Mesendoderm (in vitro differentiated cells): Measurements from ENCODE around the gene OXA1L.

Experiments
- DNase-seq: peaks from one replicate; pipeline ENCODE4 v3.0.0; 2013
- H2AK5ac ChIP-seq: 2 replicates; pipeline ENCODE4 v1.6.1; 2013; ENCODE audit warnings: low read length, inconsistent platforms
- H2BK120ac ChIP-seq: 2 replicates; pipeline ENCODE4 v1.6.1; 2013; ENCODE audit warnings: low read depth, mild to moderate bottlenecking, low read length, moderate library complexity, mixed read lengths
- H2BK15ac ChIP-seq: replicated peaks from 2 replicates; pipeline ENCODE4 v1.6.1; 2013; ENCODE audit warnings: low read depth, mild to moderate bottlenecking, moderate library complexity
- H2BK5ac ChIP-seq: 2 replicates; pipeline ENCODE4 v1.6.1; 2013; ENCODE audit warnings: low read length, inconsistent platforms
- H3K18ac ChIP-seq: 2 replicates; pipeline ENCODE4 v1.6.1; 2013; ENCODE audit warnings: mild to moderate bottlenecking, low read length, mixed read lengths
- H3K23ac ChIP-seq: one replicate; pipeline ENCODE4 v1.6.1; 2013; ENCODE audit warnings: low read length
- H3K27ac ChIP-seq: 2 replicates; pipeline ENCODE4 v1.5.1; 2013; ENCODE audit warnings: low read depth, mild to moderate bottlenecking, inconsistent platforms, low read length, moderate library complexity
- H3K27me3 ChIP-seq: 2 replicates; pipeline ENCODE4 v1.6.1; 2013; ENCODE audit warnings: low read length, control low read depth, mild to moderate bottlenecking, inconsistent platforms; ENCODE audit not compliant: insufficient read depth, poor library complexity
- H3K36me3 ChIP-seq: 2 replicates; pipeline ENCODE4 v1.6.1; 2013; ENCODE audit warnings: low read length, inconsistent platforms; ENCODE audit not compliant: control insufficient read depth, insufficient read depth
- H3K4ac ChIP-seq: one replicate; pipeline ENCODE4 v1.6.1; 2013; ENCODE audit warnings: low read depth, mild to moderate bottlenecking, low read length, moderate library complexity
- H3K4me1 ChIP-seq: 2 replicates; pipeline ENCODE4 v1.6.1; 2013; ENCODE audit warnings: low read depth, low read length, inconsistent platforms; ENCODE audit not compliant: control insufficient read depth
- H3K4me2 ChIP-seq: 2 replicates; pipeline ENCODE4 v1.6.1; 2013; ENCODE audit warnings: low read length
- H3K4me3 ChIP-seq: 2 replicates; pipeline ENCODE4 v1.5.1; 2013; ENCODE audit warnings: mild to moderate bottlenecking, low read length
- H3K56ac ChIP-seq: one replicate; pipeline ENCODE4 v1.6.1; 2013; ENCODE audit warnings: low read length
- H3K79me1 ChIP-seq: 2 replicates; pipeline ENCODE4 v1.6.1; 2013; ENCODE audit warnings: low read length, inconsistent platforms
- H3K79me2 ChIP-seq: 2 replicates; pipeline ENCODE4 v1.6.1; 2013; ENCODE audit warnings: mild to moderate bottlenecking, low read length; ENCODE audit not compliant: control insufficient read depth, insufficient read depth
- H3K9ac ChIP-seq: 2 replicates; pipeline ENCODE4 v1.6.1; 2013; ENCODE audit warnings: low read length, inconsistent platforms
- H4K5ac ChIP-seq: one replicate; pipeline ENCODE4 v1.6.1; 2013; ENCODE audit warnings: low read length
- H4K8ac ChIP-seq: one replicate; pipeline ENCODE4 v1.6.1; 2013; ENCODE audit warnings: low read depth, mild to moderate bottlenecking, control low read depth, low read length, moderate library complexity
- WGBS: extraction: QIAGEN DNeasy Blood & Tissue Kit; methylation state at CpG from one replicate; pipeline ENCODE4 v1.1.7; 2013; ENCODE audit warnings: low lambda C conversion rate, missing lambda C conversion rate; ENCODE audit not compliant: insufficient coverage; ENCODE audit errors: extremely low coverage; 5-methylcytosine and 5-hydroxymethylcytosine counted together

OXA1L gene

GRCh38 chr14:22768947-22769346, 2.5 kb downstream of the OXA1L start:
- Histone ChIP-seq H3K36me3 (peaks cover 15% of the 10 kb centered on the region), H3K4me1 (peaks cover 3% of the 10 kb centered on the region)
- WGBS: no CpG with 5 or more reads among the region's 4 CpGs

GRCh38 chr14:22769369-22769768, 2.9 kb downstream of the OXA1L start:
- Histone ChIP-seq H3K9ac (no peak overlapping the region), H4K8ac (no peak overlapping the region), H3K4me3 (no peak overlapping the region), H3K36me3 (peaks cover 15% of the 10 kb centered on the region), H4K5ac (no peak overlapping the region), H2BK5ac (no peak overlapping the region), H3K79me2 (peaks cover 16% of the 10 kb centered on the region), H2AK5ac (no peak overlapping the region), H2BK120ac (no peak overlapping the region), H3K4me1 (peaks cover 3% of the 10 kb centered on the region), H3K23ac (no peak overlapping the region), H3K56ac (no peak overlapping the region), H3K18ac (no peak overlapping the region), H3K79me1 (peaks cover 3% of the 10 kb centered on the region), H3K4ac (no peak overlapping the region), H3K27me3 (no peaks in the 10 kb centered on the region), H3K4me2 (no peak overlapping the region), H3K27ac (no peak overlapping the region), H2BK15ac (no peak overlapping the region)
- no peak for DNase-seq
- no CpG with 5 or more reads among the region's 2 CpGs for WGBS

More at GRCh38 chr14:22768947-22769346, 2.5 kb downstream of the OXA1L start:
- H2AK5ac ChIP-seq: no peak overlapping the region
- no peak for DNase-seq
- H3K9ac ChIP-seq: no peak overlapping the region
- H3K79me1 ChIP-seq: peaks cover 3% of the 10 kb centered on the region
- no peak overlapping the region for H2BK5ac ChIP-seq
- no peak overlapping the region for H3K4ac ChIP-seq
- H3K27me3 ChIP-seq: no peaks in the 10 kb centered on the region
- no peak overlapping the region for H3K27ac ChIP-seq
- no peak overlapping the region for H3K4me3 ChIP-seq
- H3K18ac ChIP-seq: no peak overlapping the region
- no peak overlapping the region for H2BK15ac ChIP-seq
- no peak overlapping the region for H3K23ac ChIP-seq
- H3K56ac ChIP-seq: no peak overlapping the region
- H3K4me2 ChIP-seq: no peak overlapping the region
- no peak overlapping the region for H2BK120ac ChIP-seq
- H4K5ac ChIP-seq: no peak overlapping the region
- H4K8ac ChIP-seq: no peak overlapping the region
- peaks cover 16% of the 10 kb centered on the region for H3K79me2 ChIP-seq

- no peak overlapping the region for H4K8ac ChIP-seq
- no peak for DNase-seq
- no peak overlapping the region for H3K4me3 ChIP-seq
- H3K27me3 ChIP-seq: no peaks in the 10 kb centered on the region
- no peak overlapping the region for H3K4me2 ChIP-seq
- no peak overlapping the region for H3K4ac ChIP-seq
- H4K5ac ChIP-seq: no peak overlapping the region
- H3K4me1 ChIP-seq: peaks cover 3% of the 10 kb centered on the region
- H3K23ac ChIP-seq: no peak overlapping the region
- peaks cover 15% of the 10 kb centered on the region for H3K36me3 ChIP-seq
- H3K18ac ChIP-seq: no peak overlapping the region
- peaks cover 16% of the 10 kb centered on the region for H3K79me2 ChIP-seq
- H3K79me1 ChIP-seq: peaks cover 3% of the 10 kb centered on the region
- no peak overlapping the region for H2AK5ac ChIP-seq
- no peak overlapping the region for H3K56ac ChIP-seq
- H2BK5ac ChIP-seq: no peak overlapping the region
- no CpG with 5 or more reads among the region's 8 CpGs for WGBS
- no peak overlapping the region for H3K9ac ChIP-seq
- H2BK120ac ChIP-seq: no peak overlapping the region
- H3K27ac ChIP-seq: no peak overlapping the region
- no peak overlapping the region for H2BK15ac ChIP-seq
Measured at GRCh38 chr14:22770481-22771187, 4.1 kb downstream of the OXA1L start.

DNA sequence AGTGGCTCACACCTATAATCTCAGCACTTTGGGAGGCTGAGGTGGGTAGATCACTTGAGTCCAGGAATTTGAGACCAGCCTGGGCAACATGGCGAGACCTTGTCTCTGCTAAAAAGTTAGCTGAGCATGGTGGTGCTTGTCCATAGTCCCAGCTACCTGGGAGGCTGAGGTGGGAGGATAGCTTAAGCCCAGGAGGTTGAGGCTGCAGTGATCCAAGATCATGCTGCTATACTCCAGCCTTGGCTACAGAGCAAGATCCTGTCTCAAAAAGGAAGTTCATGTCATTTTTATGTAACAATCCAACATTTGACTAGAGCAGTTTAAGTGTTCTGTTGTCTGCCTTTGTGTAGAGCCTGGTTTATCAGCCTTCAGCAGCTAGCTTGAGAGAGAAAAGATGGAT, 6.2 kb downstream of the OXA1L start:
- H2BK5ac ChIP-seq: no peak overlapping the region
- no peak overlapping the region for H3K23ac ChIP-seq
- no peak overlapping the region for H3K4me3 ChIP-seq
- no peaks in the 10 kb centered on the region for H3K27me3 ChIP-seq
- peaks cover 8% of the 10 kb centered on the region for H3K79me2 ChIP-seq
- H2BK120ac ChIP-seq: no peak overlapping the region
- no CpG with 5 or more reads among the region's 1 CpG for WGBS
- peaks cover 15% of the 10 kb centered on the region for H3K36me3 ChIP-seq
- no peak overlapping the region for H3K56ac ChIP-seq
- H4K8ac ChIP-seq: no peak overlapping the region
- H3K4me2 ChIP-seq: no peak overlapping the region
- no peaks in the 10 kb centered on the region for H3K4me1 ChIP-seq
- no peak overlapping the region for H4K5ac ChIP-seq
- no peak overlapping the region for H2BK15ac ChIP-seq
- peaks cover 3% of the 10 kb centered on the region for H3K79me1 ChIP-seq
- no peak overlapping the region for H3K27ac ChIP-seq
- no peak overlapping the region for H3K18ac ChIP-seq
- no peak for DNase-seq
- H3K9ac ChIP-seq: no peak overlapping the region
- H3K4ac ChIP-seq: no peak overlapping the region
- no peak overlapping the region for H2AK5ac ChIP-seq

- no peak overlapping the region for H2BK120ac ChIP-seq
- peaks cover 2% of the 10 kb centered on the region for H3K79me1 ChIP-seq
- H3K27ac ChIP-seq: no peak overlapping the region
- H3K4me3 ChIP-seq: no peak overlapping the region
- no peak overlapping the region for H3K56ac ChIP-seq
- H3K4me1 ChIP-seq: no peaks in the 10 kb centered on the region
- no peak for DNase-seq
- H3K23ac ChIP-seq: no peak overlapping the region
- H3K27me3 ChIP-seq: no peaks in the 10 kb centered on the region
- H4K5ac ChIP-seq: no peak overlapping the region
- peaks cover 1% of the 10 kb centered on the region for H3K79me2 ChIP-seq
- H2AK5ac ChIP-seq: no peak overlapping the region
- no peak overlapping the region for H3K4ac ChIP-seq
- no peak overlapping the region for H2BK5ac ChIP-seq
- H3K36me3 ChIP-seq: peaks cover 14% of the 10 kb centered on the region
- H3K4me2 ChIP-seq: no peak overlapping the region
- WGBS: no CpG with 5 or more reads among the region's 8 CpGs
- H2BK15ac ChIP-seq: no peak overlapping the region
- no peak overlapping the region for H3K9ac ChIP-seq
- H3K18ac ChIP-seq: no peak overlapping the region
- no peak overlapping the region for H4K8ac ChIP-seq
Measured at GRCh38 chr14:22773162-22774010, 6.9 kb downstream of the OXA1L start.
